PFSK-1 (cell line): ENCODE measurements around the gene TP53I11.

Source experiments
- POLR2AphosphoS5 ChIP-seq: IDR thresholded peaks from 2 replicates; pipeline ENCODE4 v1.6.1; 2012; ENCODE audit warnings: low read depth, mild to moderate bottlenecking, control low read depth, low read length, moderate library complexity
- REST ChIP-seq, 2 experiments: IDR thresholded peaks; 2 replicates each; pipeline versions ENCODE4 v1.6.1 to v1.8.0; 2011 to 2012; ENCODE audit warnings: low read depth in 2 of 2, low read length in 2 of 2, control low read depth in 1 of 2, inconsistent platforms in 1 of 2, mild to moderate bottlenecking in 1 of 2, moderate library complexity in 1 of 2; ENCODE audit not compliant: insufficient read depth in 1 of 2
- SIN3A ChIP-seq: IDR thresholded peaks from 2 replicates; pipeline ENCODE4 v1.6.1; 2012; ENCODE audit warnings: mild to moderate bottlenecking, low read length, moderate library complexity, borderline replicate concordance; ENCODE audit not compliant: insufficient read depth
- TAF1 ChIP-seq: IDR thresholded peaks from 2 replicates; pipeline ENCODE4 v1.6.1; 2012; ENCODE audit warnings: low read length, control low read depth, borderline replicate concordance; ENCODE audit not compliant: insufficient read depth

GRCh38 chr11:44911029-44911814 is 39.5 kb downstream of the TP53I11 start:
- no peak for TF ChIP-seq POLR2AphosphoS5
- TF ChIP-seq TAF1 = no peak
- no peak for TF ChIP-seq REST (IDR thresholded peaks at IDR 0.05; ENCODE audit: insufficient read depth in 1 of 2, low read depth in 2 of 2, low read length in 2 of 2)
- TF ChIP-seq SIN3A = no peak
